Neural crest cell (in vitro differentiated cells): ENCODE data around the gene USP15. TPM values are rescaled to one million over a fixed set of nuclear protein-coding genes. Genes with fewer than 3 reads are reported as not detected.

Source experiments
- DNase-seq: peaks from one replicate; pipeline ENCODE4 v3.0.0; 2021; ENCODE audit warnings: low read depth, mixed read lengths, low spot score
- H3K27ac Mint-ChIP-seq: one replicate; pipeline ENCODE4 v1.8.0; 2021; ENCODE audit warnings: mild to moderate bottlenecking, mixed read lengths; ENCODE audit not compliant: unreplicated experiment
- H3K27me3 Mint-ChIP-seq: 2 replicates; pipeline ENCODE4 v1.8.0; 2021; ENCODE audit warnings: low read depth, mild to moderate bottlenecking, mixed read lengths
- H3K36me3 Mint-ChIP-seq: 2 replicates; pipeline ENCODE4 v1.8.0; 2021; ENCODE audit warnings: low read depth, mild to moderate bottlenecking, mixed read lengths
- H3K4me1 Mint-ChIP-seq: 2 replicates; pipeline ENCODE4 v1.8.0; 2021; ENCODE audit warnings: mixed read lengths
- H3K4me3 Mint-ChIP-seq: one replicate; pipeline ENCODE4 v1.8.0; 2021; ENCODE audit warnings: mild to moderate bottlenecking, mixed read lengths
- H3K9me3 Mint-ChIP-seq: 2 replicates; pipeline ENCODE4 v1.8.0; 2021; ENCODE audit warnings: mixed read lengths
- CTCF ChIP-seq: fragments of 200-600 bp; sonication (generic); conservative IDR thresholded peaks from 2 replicates; pipeline ENCODE4 v1.5.0; 2021; ENCODE audit warnings: antibody characterized with exemption, mild to moderate bottlenecking
- total RNA-seq: library from RNA; stranded (reverse); gene quantifications from 2 replicates; pipeline ENCODE4 v1.2.1, GENCODE V29; 2021

The USP15 gene
- total RNA-seq, 1 donor from 2014 or later: 39.6 TPM

GRCh38 chr12:62232143-62232729 lies 28.0 kb upstream of the USP15 start:
- Mint-ChIP-seq H3K9me3 (peaks cover 6% of the 10 kb centered on the region), H3K36me3 (no peaks in the 10 kb centered on the region), H3K27ac (no peak overlapping the region), H3K4me1 (no peaks in the 10 kb centered on the region), H3K27me3 (no peaks in the 10 kb centered on the region), H3K4me3 (no peak overlapping the region)
- no peak for TF ChIP-seq CTCF
- no peak for DNase-seq

GRCh38 chr12:62233805-62234204 lies 26.4 kb upstream of the USP15 start:
- Mint-ChIP-seq H3K27me3 (no peaks in the 10 kb centered on the region), H3K4me3 (no peak overlapping the region), H3K36me3 (no peaks in the 10 kb centered on the region), H3K9me3 (peaks cover 6% of the 10 kb centered on the region), H3K27ac (no peak overlapping the region), H3K4me1 (no peaks in the 10 kb centered on the region)
- no peak for DNase-seq
- TF ChIP-seq CTCF: no peak

GRCh38 chr12:62239571-62239970 lies 20.6 kb upstream of the USP15 start:
- peaks cover 4% of the 10 kb centered on the region for H3K4me1 Mint-ChIP-seq
- no peak for DNase-seq
- no peak overlapping the region for H3K4me3 Mint-ChIP-seq
- H3K9me3 Mint-ChIP-seq: peaks cover 3% of the 10 kb centered on the region
- no peaks in the 10 kb centered on the region for H3K27me3 Mint-ChIP-seq
- H3K36me3 Mint-ChIP-seq: no peaks in the 10 kb centered on the region
- no peak for TF ChIP-seq CTCF
- no peak overlapping the region for H3K27ac Mint-ChIP-seq

- Mint-ChIP-seq H3K4me1 (no peaks in the 10 kb centered on the region), H3K27me3 (no peaks in the 10 kb centered on the region), H3K4me3 (no peak overlapping the region), H3K36me3 (no peaks in the 10 kb centered on the region), H3K9me3 (no peaks in the 10 kb centered on the region), H3K27ac (no peak overlapping the region)
- DNase-seq: no peak
- no peak for TF ChIP-seq CTCF
Observed at GRCh38 chr12:62247281-62248045, 12.7 kb upstream of the USP15 start.

- Mint-ChIP-seq H3K4me1 (no peaks in the 10 kb centered on the region), H3K27me3 (no peaks in the 10 kb centered on the region), H3K36me3 (no peaks in the 10 kb centered on the region), H3K9me3 (no peaks in the 10 kb centered on the region), H3K27ac (no peak overlapping the region), H3K4me3 (no peak overlapping the region)
- TF ChIP-seq CTCF: no peak
- no peak for DNase-seq
Observed at GRCh38 chr12:62248873-62249272, 11.3 kb upstream of the USP15 start.
